K562 (cell line): ENCODE data around the gene FBXO44. TPM values are rescaled to one million over a fixed set of nuclear protein-coding genes. Genes with fewer than 3 reads are reported as not detected.
A peak's percentile ranks its signal among the peaks of the same experiment; 100 is the strongest.

Source experiments
- ARHGAP35 ChIP-seq: fragments of 450-650 bp; IDR thresholded peaks from 2 replicates; pipeline ENCODE4 v1.6.1; 2018; ENCODE audit not compliant: partially characterized antibody
- CCNT2 ChIP-seq: IDR thresholded peaks from 2 replicates; pipeline ENCODE4 v1.6.1; 2011; ENCODE audit warnings: borderline replicate concordance, low read depth, mild to moderate bottlenecking, moderate library complexity, mixed read lengths, low read length; ENCODE audit not compliant: insufficient read length; ENCODE audit errors: extremely low read depth
- EHMT2 ChIP-seq: fragments of 450-650 bp; IDR thresholded peaks from 2 replicates; pipeline ENCODE4 v1.6.1; 2018; ENCODE audit warnings: antibody characterized with exemption
- ELF2 ChIP-seq: fragments of 250-450 bp; sonication (Bioruptor Pico); IDR thresholded peaks from 2 replicates; pipeline ENCODE4 v1.5.0; 2021; ENCODE audit warnings: mild to moderate bottlenecking
- GATAD2B ChIP-seq: fragments of 450-650 bp; IDR thresholded peaks from 2 replicates; pipeline ENCODE4 v1.6.1; 2017; ENCODE audit warnings: mild to moderate bottlenecking, borderline replicate concordance
- HCFC1 ChIP-seq: IDR thresholded peaks from 2 replicates; pipeline ENCODE4 v1.6.1; 2012; ENCODE audit warnings: low read depth, low read length, improper control_type of control experiment
- JUNB ChIP-seq: fragments of 450-650 bp; formaldehyde crosslinking; conservative IDR thresholded peaks from 2 replicates; pipeline ENCODE4 v1.4.0; 2020; ENCODE audit warnings: mild to moderate bottlenecking
- KAT2B ChIP-seq: IDR thresholded peaks from one replicate; pipeline ENCODE4 v1.6.1; 2012; ENCODE audit warnings: low read depth, mild to moderate bottlenecking, control low read depth, inconsistent platforms, low read length, moderate library complexity
- NFE2 ChIP-seq: IDR thresholded peaks from 2 replicates; pipeline ENCODE4 v1.6.1; 2014; ENCODE audit warnings: antibody characterized with exemption, low read depth
- PML ChIP-seq: IDR thresholded peaks from 2 replicates; pipeline ENCODE4 v1.6.1; 2012; ENCODE audit warnings: low read length, inconsistent platforms
- POLR2AphosphoS5 ChIP-seq: IDR thresholded peaks from 2 replicates; pipeline ENCODE4 v1.6.1; 2011; ENCODE audit warnings: mild to moderate bottlenecking, low read depth, low read length, moderate library complexity; ENCODE audit not compliant: control insufficient read depth, insufficient read depth
- RHOXF2B ChIP-seq: fragments of 250-450 bp; sonication (Bioruptor Pico); conservative IDR thresholded peaks from 2 replicates; pipeline ENCODE4 v1.5.1; 2021
- SIN3B ChIP-seq: fragments of 450-650 bp; IDR thresholded peaks from 2 replicates; pipeline ENCODE4 v1.6.1; 2017; ENCODE audit warnings: low read depth, mild to moderate bottlenecking, moderate library complexity
- SNRNP70 ChIP-seq: fragments of 200-400 bp; formaldehyde crosslinking; optimal IDR thresholded peaks from 2 replicates; pipeline ENCODE3; 2017; ENCODE audit warnings: low read depth, low read length
- TAF7 ChIP-seq: fragments of 450-650 bp; IDR thresholded peaks from 2 replicates; pipeline ENCODE4 v1.6.1; 2016; ENCODE audit warnings: missing genetic modification characterization, missing compliant biosample characterization
- TBL1XR1 ChIP-seq, 2 experiments: IDR thresholded peaks; 2 replicates each; pipeline ENCODE4 v1.6.1; 2012; ENCODE audit warnings: improper control_type of control experiment in 2 of 2, low read length in 2 of 2, mild to moderate bottlenecking in 1 of 2
- YY1 ChIP-seq, 3 experiments: IDR thresholded peaks; 2 replicates each; pipeline ENCODE4 v1.6.1; 2011; ENCODE audit warnings: low read length in 2 of 3, mild to moderate bottlenecking in 2 of 3, moderate library complexity in 2 of 3, borderline replicate concordance in 1 of 3, control low read depth in 1 of 3, low read depth in 1 of 3; ENCODE audit not compliant: insufficient read depth in 3 of 3, insufficient replicate concordance in 2 of 3, control insufficient read depth in 1 of 3, insufficient read length in 1 of 3; ENCODE audit errors: extremely low read depth in 1 of 3
- polyA plus RNA-seq, 8 experiments: library from polyadenylated mRNA; depleted of rRNA in 4 of 8; stranded (reverse) in 5 of 8; unstranded in 3 of 8; fragments of >200 nt; fragmentation: Nextera tagmentation in 2 of 8; fragmentation: Illumina TruSeq in 1 of 8; extraction: Ambion mirVana in 2 of 8; extraction: Trizol in 1 of 8; gene quantifications; 2 replicates each; pipeline versions ENCODE4 v1.2.1 to v1.2.3, GENCODE V29; 2011 to 2014; ENCODE audit warnings: inconsistent platforms in 1 of 8, missing spikeins in 1 of 8
- total RNA-seq, 7 experiments: library from RNA; depleted of rRNA in 6 of 7; stranded (reverse); fragments of >200 nt in 6 of 7; fragmentation: Illumina TruSeq in 2 of 7; extraction: Trizol in 2 of 7; gene quantifications; 2 replicates each; pipeline versions ENCODE4 v1.2.1 to v1.2.3, GENCODE V29; 2011 to 2021; ENCODE audit warnings: low replicate concordance in 1 of 7
- TF ChIP-seq, protein P1 (sequence below): fragments of 250-450 bp; sonication (Bioruptor Pico); IDR thresholded peaks from 2 replicates; pipeline ENCODE4 v1.5.0; 2022; ENCODE audit warnings: mild to moderate bottlenecking
- TF ChIP-seq, protein P2 (sequence below): fragments of 450-650 bp; IDR thresholded peaks from 2 replicates; pipeline ENCODE4 v1.6.1; 2017; ENCODE audit warnings: antibody characterized with exemption, mild to moderate bottlenecking
- TF ChIP-seq, protein P3 (sequence below): fragments of 450-650 bp; formaldehyde crosslinking; IDR thresholded peaks from 2 replicates; pipeline ENCODE4 v1.4.0; 2020; ENCODE audit warnings: mild to moderate bottlenecking, mixed read lengths

FBXO44 gene
- total and polyA plus RNA-seq, 9 of the 15 experiments (the other 6 are each of a cell fraction or from before 2014, with no cell fraction given) = 0.69 to 20.9 (median 6.7) TPM

DNA sequence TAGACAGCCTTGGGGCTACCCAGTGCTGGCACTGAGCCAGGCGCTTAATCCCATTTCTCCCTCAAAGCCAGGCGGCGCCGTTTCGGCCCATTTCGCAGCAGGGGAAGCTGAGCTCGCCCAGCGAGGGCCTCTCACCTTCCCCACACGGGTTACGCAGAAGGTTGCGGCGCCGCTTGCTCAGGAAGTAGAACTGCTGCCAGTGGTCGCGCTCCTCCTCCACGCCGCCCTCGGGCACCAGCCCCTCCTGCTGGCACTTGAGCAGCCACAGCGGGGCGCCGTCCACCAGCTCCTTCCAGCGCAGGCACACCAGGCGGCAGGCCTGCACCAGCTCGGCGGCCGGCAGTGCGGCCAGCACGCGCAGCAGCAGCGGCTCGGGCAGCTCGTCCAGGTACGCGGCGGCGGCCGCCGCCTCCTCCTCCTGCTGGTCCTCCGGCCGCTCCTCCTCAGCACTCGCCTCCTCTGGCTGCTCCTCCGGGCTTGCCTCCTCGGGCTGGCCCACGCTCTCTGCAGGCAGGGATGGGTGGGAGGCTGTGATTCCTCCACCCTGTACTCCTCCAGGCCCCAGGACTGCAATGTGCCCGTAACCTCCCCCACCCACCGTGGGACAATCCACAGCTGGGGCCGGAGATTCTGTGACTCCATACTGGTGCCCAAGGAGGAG is 4.2 kb upstream of the FBXO44 start (continued):
- TF ChIP-seq YY1 (IDR thresholded peaks at IDR 0.05; ENCODE audit: borderline replicate concordance in 1 of 3, control insufficient read depth in 1 of 3, extremely low read depth in 1 of 3, insufficient read depth in 3 of 3, insufficient read length in 1 of 3, insufficient replicate concordance in 2 of 3, low read depth in 1 of 3, low read length in 2 of 3) = peak in 1 of 3 experiments; percentile 60
- TF ChIP-seq KAT2B = no peak
- no peak for TF ChIP-seq EHMT2
- TF ChIP-seq POLR2AphosphoS5 = no peak
- TF ChIP-seq TAF7 (tag) = no peak
- TF ChIP-seq TBL1XR1 (IDR thresholded peaks at IDR 0.05; ENCODE audit: low read length in 2 of 2) = no peak
- TF ChIP-seq RHOXF2B (CRISPR knock-in tag) = no peak
- no peak for TF ChIP-seq SNRNP70
- TF ChIP-seq CCNT2 = peak; percentile 45
- no peak for TF ChIP-seq JUNB
- no peak for TF ChIP-seq PML
- 0 out of 2 replicates have a peak, but pooled peaks have one; percentile 29 for TF ChIP-seq HCFC1
- TF ChIP-seq, protein P1, sequence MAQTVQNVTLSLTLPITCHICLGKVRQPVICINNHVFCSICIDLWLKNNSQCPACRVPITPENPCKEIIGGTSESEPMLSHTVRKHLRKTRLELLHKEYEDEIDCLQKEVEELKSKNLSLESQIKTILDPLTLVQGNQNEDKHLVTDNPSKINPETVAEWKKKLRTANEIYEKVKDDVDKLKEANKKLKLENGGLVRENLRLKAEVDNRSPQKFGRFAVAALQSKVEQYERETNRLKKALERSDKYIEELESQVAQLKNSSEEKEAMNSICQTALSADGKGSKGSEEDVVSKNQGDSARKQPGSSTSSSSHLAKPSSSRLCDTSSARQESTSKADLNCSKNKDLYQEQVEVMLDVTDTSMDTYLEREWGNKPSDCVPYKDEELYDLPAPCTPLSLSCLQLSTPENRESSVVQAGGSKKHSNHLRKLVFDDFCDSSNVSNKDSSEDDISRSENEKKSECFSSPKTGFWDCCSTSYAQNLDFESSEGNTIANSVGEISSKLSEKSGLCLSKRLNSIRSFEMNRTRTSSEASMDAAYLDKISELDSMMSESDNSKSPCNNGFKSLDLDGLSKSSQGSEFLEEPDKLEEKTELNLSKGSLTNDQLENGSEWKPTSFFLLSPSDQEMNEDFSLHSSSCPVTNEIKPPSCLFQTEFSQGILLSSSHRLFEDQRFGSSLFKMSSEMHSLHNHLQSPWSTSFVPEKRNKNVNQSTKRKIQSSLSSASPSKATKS (CRISPR knock-in tag) = no peak
- no peak for TF ChIP-seq ARHGAP35
- TF ChIP-seq, protein P2, sequence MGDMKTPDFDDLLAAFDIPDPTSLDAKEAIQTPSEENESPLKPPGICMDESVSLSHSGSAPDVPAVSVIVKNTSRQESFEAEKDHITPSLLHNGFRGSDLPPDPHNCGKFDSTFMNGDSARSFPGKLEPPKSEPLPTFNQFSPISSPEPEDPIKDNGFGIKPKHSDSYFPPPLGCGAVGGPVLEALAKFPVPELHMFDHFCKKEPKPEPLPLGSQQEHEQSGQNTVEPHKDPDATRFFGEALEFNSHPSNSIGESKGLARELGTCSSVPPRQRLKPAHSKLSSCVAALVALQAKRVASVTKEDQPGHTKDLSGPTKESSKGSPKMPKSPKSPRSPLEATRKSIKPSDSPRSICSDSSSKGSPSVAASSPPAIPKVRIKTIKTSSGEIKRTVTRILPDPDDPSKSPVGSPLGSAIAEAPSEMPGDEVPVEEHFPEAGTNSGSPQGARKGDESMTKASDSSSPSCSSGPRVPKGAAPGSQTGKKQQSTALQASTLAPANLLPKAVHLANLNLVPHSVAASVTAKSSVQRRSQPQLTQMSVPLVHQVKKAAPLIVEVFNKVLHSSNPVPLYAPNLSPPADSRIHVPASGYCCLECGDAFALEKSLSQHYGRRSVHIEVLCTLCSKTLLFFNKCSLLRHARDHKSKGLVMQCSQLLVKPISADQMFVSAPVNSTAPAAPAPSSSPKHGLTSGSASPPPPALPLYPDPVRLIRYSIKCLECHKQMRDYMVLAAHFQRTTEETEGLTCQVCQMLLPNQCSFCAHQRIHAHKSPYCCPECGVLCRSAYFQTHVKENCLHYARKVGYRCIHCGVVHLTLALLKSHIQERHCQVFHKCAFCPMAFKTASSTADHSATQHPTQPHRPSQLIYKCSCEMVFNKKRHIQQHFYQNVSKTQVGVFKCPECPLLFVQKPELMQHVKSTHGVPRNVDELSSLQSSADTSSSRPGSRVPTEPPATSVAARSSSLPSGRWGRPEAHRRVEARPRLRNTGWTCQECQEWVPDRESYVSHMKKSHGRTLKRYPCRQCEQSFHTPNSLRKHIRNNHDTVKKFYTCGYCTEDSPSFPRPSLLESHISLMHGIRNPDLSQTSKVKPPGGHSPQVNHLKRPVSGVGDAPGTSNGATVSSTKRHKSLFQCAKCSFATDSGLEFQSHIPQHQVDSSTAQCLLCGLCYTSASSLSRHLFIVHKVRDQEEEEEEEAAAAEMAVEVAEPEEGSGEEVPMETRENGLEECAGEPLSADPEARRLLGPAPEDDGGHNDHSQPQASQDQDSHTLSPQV = no peak; the same call in 1 of the 2 replicates
- peak; percentile 70; the same call in 1 of the 2 replicates for TF ChIP-seq GATAD2B
- peak; percentile 70; the same call in 1 of the 2 replicates for TF ChIP-seq SIN3B
- TF ChIP-seq NFE2 = no peak
- TF ChIP-seq, protein P3, sequence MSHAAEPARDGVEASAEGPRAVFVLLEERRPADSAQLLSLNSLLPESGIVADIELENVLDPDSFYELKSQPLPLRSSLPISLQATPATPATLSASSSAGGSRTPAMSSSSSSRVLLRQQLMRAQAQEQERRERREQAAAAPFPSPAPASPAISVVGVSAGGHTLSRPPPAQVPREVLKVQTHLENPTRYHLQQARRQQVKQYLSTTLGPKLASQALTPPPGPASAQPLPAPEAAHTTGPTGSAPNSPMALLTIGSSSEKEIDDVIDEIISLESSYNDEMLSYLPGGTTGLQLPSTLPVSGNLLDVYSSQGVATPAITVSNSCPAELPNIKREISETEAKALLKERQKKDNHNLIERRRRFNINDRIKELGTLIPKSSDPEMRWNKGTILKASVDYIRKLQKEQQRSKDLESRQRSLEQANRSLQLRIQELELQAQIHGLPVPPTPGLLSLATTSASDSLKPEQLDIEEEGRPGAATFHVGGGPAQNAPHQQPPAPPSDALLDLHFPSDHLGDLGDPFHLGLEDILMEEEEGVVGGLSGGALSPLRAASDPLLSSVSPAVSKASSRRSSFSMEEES (CRISPR knock-in tag) = no peak
- TF ChIP-seq ELF2 (CRISPR knock-in tag) = peak; percentile 62; the same call in 1 of the 2 replicates
